Fibroblast of pulmonary artery (primary cell): ENCODE data around the gene HES6.

Experiments
- DNase-seq: peaks from one replicate; pipeline ENCODE4 v3.0.0-alpha.2; 2010; ENCODE audit warnings: low read depth
- H3K4me3 ChIP-seq: replicated peaks from 2 replicates; pipeline ENCODE4 v1.5.1; 2011; ENCODE audit warnings: low read depth, mild to moderate bottlenecking, control low read depth, low read length, moderate library complexity
- TF ChIP-seq, protein P1 (sequence below): IDR thresholded peaks from 2 replicates; pipeline ENCODE4 v1.5.1; 2011; ENCODE audit warnings: mild to moderate bottlenecking, control low read depth, low read length, inconsistent platforms; ENCODE audit errors: missing control alignments

Gene HES6

DNA sequence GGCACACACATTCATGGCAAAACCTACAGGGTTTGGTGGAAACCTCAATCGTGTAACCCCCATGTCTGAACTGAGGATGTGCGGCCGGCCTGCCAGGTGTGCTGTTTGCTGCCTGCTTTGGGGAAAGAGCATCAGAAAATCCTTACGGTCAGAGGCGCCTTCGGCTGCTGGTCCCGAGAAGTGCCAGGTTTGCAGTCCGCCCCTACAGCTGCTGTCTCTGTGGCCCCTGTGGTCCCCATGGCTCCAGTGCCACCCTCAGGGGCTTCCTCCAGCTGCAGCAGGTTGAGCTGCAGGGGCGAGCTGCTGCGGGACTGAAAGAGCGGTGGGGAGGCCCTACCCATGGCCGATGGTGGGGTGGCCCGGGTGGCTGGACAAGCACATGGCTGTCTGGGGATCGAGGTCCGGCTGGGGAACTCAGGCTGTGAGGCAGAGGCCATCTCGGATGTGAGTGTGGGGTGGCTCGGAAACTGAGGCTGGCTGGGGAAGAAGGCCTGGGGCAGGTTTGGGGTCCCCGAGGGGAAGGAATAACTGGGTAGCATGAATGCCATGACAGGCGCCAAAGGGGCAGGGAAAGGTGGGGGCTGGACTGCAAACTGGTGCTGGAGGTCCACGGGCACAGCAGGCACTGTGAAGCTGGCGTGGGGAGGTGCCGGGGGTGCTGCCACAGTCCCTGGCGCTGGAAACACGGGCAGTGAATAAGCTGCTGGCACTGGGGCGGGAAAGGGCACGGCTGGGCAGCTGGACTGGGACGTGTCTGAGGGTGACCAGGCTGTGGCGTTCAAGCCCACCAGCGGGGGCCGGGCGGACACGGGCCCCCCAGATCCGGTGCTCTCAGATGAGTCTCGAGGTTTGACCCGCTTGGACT is 13.2 kb upstream of the HES6 start:
- no peak overlapping the region for H3K4me3 ChIP-seq
- TF ChIP-seq, protein P1, sequence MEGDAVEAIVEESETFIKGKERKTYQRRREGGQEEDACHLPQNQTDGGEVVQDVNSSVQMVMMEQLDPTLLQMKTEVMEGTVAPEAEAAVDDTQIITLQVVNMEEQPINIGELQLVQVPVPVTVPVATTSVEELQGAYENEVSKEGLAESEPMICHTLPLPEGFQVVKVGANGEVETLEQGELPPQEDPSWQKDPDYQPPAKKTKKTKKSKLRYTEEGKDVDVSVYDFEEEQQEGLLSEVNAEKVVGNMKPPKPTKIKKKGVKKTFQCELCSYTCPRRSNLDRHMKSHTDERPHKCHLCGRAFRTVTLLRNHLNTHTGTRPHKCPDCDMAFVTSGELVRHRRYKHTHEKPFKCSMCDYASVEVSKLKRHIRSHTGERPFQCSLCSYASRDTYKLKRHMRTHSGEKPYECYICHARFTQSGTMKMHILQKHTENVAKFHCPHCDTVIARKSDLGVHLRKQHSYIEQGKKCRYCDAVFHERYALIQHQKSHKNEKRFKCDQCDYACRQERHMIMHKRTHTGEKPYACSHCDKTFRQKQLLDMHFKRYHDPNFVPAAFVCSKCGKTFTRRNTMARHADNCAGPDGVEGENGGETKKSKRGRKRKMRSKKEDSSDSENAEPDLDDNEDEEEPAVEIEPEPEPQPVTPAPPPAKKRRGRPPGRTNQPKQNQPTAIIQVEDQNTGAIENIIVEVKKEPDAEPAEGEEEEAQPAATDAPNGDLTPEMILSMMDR, result no peak
- no peak for DNase-seq

DNA sequence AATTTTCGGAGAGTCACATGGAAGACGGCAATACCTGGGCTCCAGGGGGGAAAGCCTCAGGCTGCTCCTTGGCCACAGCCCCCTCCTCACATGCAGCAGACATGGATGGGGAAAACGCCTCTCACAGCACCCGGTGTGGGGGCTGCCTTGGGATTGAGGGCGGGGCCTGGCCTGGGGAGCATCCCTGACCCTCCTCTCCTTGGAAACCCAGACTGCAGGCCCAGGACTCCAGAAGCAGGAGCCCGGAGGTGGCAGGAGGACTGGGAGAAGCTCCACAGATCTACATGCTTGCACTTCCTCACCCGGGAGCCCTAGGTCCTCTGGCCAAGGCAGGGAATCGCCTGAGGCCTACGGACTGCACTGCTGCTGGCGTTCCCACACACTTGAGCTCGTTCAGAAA is 12.1 kb upstream of the HES6 start:
- no peak overlapping the region for H3K4me3 ChIP-seq
- DNase-seq, result no peak
- TF ChIP-seq, protein P1, result no peak

- no peak overlapping the region for H3K4me3 ChIP-seq
- DNase-seq, result no peak
- TF ChIP-seq, protein P1, result no peak
Measured at GRCh38 chr2:238251331-238251730, 11.5 kb upstream of the HES6 start.

- H3K4me3 ChIP-seq, result no peak overlapping the region
- no peak for DNase-seq
- TF ChIP-seq, protein P1, result no peak
Measured at GRCh38 chr2:238250896-238251295, 11.1 kb upstream of the HES6 start.

DNA sequence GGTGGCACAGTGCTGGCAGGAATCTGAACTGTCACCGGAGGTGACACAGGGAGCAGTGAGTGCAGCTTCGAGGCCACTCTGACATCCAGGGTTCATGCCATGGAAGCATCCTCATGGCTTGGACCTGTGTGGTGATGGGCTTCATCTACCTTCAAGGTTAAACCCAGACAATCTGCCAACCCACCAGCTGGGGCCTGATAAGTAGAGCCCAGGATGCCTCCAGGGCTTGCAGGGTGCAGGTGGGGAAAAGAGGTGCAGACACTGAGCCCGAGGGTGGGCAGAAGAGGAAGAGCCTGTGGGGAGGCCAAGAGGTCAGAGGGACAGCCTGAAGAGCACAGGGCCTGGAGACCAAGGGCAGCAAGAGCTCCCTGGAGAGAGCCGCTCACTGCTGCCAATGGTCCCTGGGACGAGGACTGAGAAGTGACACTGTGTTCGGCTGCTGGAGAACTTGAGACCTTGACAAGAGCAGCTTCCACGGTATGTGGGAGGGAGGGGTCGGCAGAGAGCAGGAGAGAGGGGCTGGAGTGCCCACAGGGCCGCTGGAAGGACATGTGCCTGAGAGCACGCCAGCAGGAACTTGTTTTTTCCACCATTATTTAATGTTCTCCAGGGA is 8.1 kb upstream of the HES6 start:
- H3K4me3 ChIP-seq, result no peak overlapping the region
- DNase-seq, result no peak
- TF ChIP-seq, protein P1, result no peak

DNA sequence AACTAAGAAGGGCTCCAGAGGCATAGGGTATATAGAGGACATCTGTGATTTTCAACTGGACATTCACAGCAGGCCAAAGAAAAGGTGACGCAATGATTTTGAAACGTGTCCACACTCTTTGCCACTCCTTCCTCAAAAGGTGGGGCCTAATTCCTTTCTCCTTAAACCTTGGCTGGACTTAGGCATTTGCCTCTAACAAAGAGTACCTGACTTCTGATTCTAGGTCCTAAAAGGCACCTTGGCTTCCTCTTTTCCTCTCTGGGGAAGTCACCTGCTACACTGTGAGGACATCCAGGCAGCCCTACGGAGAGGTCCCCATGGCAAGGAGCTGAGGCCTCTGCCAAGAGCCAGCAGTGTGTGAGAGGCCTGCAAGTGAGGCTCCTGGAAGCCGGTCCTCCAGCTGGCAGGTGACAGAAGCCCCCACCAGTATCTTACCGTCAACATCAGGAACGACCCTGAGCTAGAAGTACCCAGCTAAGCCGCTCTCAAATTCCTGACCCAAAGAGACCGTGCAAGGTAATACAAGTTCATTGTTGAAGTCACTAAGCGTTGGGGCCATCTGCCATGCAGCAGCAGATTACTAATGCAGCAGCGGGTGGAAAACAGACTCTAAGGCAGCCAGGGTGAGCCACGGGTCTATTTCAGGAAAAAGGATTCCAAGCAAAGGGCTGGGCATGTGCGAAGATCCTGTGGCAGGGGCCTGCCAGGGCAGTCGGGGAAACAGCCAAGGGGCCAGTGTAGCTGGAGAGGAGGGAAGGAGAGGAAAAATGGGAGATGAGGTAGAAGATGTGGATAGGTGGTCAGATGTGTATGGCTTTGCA is 7.4 kb upstream of the HES6 start:
- TF ChIP-seq, protein P1, result no peak
- peak; percentile 23 for DNase-seq
- no peak overlapping the region for H3K4me3 ChIP-seq
